Astrocyte (in vitro differentiated cells and primary cell): ENCODE data around the gene CLTCL1.

Experiments
- EZH2 ChIP-seq: IDR thresholded peaks from 2 replicates; pipeline ENCODE4 v1.6.1; 2012; ENCODE audit warnings: mild to moderate bottlenecking, low read length, inconsistent platforms; ENCODE audit not compliant: insufficient read depth
- TF ChIP-seq, protein P1 (sequence below): IDR thresholded peaks from 2 replicates; pipeline ENCODE4 v1.5.1; 2011; ENCODE audit warnings: low read depth, mild to moderate bottlenecking, inconsistent platforms, low read length, moderate library complexity; ENCODE audit not compliant: insufficient read depth

DNA sequence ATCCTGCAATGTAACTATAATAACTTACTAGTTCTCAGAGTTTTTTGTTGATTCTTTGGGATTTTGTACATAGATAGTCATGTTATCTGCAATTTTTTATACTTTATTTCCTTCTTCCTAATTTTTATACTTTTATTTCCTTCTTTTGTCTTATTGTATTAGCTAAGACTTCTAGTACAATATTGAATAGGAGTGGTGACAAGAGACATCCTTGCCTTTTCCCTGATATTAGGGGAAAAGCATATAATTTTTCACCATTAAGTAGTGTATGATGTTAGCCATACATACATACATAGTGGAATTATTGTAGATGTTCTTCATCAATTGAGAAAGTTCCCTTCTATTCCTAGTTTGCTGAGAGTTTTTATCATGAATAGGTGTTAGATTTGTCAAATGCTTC, 27.8 kb upstream of the CLTCL1 start:
- TF ChIP-seq, protein P1, sequence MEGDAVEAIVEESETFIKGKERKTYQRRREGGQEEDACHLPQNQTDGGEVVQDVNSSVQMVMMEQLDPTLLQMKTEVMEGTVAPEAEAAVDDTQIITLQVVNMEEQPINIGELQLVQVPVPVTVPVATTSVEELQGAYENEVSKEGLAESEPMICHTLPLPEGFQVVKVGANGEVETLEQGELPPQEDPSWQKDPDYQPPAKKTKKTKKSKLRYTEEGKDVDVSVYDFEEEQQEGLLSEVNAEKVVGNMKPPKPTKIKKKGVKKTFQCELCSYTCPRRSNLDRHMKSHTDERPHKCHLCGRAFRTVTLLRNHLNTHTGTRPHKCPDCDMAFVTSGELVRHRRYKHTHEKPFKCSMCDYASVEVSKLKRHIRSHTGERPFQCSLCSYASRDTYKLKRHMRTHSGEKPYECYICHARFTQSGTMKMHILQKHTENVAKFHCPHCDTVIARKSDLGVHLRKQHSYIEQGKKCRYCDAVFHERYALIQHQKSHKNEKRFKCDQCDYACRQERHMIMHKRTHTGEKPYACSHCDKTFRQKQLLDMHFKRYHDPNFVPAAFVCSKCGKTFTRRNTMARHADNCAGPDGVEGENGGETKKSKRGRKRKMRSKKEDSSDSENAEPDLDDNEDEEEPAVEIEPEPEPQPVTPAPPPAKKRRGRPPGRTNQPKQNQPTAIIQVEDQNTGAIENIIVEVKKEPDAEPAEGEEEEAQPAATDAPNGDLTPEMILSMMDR, result no peak
- TF ChIP-seq EZH2, result no peak
